Cardiac septum (tissue), 1 donor: Measurements from ENCODE around the gene TCF7L2. TPM values are rescaled to one million over a fixed set of nuclear protein-coding genes. Genes with fewer than 3 reads are reported as not detected.

Experiments used
- DNase-seq: peaks from one replicate; pipeline ENCODE4 v3.0.0-alpha.2; 2020; ENCODE audit warnings: low spot score
- intact Hi-C: fragments of 100-400 bp; cut with DNase I; formaldehyde crosslinking; loops from one replicate; pipeline ENCODE4 v1.14.0; 2022
- total RNA-seq: library from RNA; stranded (reverse); fragmentation: NEBNext Ultra II Directional; extraction: Animal tissue kit (Norgen Biotek cat#: 25700); gene quantifications from one replicate; pipeline ENCODE4 v1.2.1, GENCODE V29; 2021
- donor health status: DM: no; HTN: no; CAD: no.

Gene TCF7L2
- total RNA-seq, 1 donor from 2014 or later, result 11.7 TPM

DNA sequence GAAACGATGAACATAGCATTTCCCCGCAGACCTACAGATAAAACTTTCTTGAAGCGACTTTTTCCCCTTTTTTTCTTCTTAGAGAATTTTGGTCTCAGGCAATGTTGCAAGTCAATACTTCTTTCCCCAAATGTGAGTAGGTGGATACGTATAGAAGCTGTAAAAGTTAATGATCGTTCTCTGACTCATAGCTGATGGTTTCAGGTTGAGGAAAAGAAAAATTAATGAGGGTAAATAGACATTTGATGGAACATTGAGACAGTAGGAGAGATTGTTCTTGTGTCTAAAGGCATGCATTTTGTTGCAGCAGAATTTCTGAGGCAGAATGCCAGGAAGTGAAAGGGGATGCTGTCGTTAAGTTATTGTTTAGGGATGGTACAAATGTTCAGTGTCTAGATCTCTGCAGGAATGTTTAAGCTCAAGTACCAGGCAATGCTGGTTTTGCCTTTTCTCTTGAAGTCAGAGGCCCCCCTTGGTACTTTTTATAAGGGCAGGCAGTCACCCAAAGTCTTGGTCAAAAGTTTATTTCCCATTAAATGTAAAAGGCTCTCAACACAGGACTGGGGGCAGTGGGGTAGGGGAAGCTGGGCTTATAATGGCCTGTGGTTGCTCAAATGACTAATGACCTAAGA is 9.3 kb downstream of the TCF7L2 start:
- intact Hi-C loops, result no loop called here
- no peak for DNase-seq

DNA sequence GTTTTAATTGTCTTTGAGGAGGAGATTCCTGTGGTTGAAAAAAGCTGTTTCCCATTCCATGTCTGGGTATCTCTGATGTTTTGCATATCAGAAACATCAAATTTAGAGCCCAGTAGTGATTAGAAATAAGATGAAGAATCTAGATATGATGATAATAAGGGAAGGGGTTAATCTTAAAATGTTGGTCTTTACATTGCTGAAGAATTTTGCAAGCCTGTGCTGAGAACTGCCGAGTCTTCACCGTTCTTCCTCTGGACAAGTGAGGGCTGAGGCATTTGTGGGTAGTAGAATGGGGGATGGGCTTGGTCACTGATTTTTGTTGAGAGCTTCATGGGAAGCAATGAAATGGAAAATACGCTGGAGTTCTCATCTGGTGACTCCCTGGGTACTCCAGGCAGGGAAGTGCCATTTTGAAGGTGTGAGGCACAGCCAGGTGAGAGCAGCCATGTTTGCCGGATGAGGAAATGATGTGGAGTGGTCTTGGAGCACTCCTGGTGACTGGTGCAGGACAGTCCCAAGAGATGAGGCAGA is 10.2 kb downstream of the TCF7L2 start:
- DNase-seq, result no peak
- intact Hi-C loops, result no loop called here

DNA sequence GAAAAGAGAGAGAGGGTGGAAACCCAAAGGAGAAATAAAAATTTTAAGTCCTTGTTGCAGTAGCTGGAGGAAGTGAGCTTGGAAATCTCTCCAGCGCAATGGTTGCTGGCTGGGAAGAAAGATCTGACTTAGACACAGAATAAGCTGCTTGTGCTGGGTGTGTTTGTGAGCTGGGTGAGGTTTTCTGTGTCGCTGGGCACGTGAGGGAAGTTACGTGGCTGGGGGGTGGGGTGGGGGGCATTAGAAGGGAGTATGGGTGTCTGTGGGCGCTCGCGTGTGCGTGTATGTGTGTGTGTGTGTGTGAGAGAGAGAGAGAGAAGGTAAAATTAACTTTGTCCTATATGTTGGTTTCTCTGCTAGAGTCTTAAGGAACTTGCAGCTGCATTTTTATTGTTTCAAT is 11.6 kb downstream of the TCF7L2 start:
- DNase-seq, result no peak
- intact Hi-C loops, result no loop called here

DNA sequence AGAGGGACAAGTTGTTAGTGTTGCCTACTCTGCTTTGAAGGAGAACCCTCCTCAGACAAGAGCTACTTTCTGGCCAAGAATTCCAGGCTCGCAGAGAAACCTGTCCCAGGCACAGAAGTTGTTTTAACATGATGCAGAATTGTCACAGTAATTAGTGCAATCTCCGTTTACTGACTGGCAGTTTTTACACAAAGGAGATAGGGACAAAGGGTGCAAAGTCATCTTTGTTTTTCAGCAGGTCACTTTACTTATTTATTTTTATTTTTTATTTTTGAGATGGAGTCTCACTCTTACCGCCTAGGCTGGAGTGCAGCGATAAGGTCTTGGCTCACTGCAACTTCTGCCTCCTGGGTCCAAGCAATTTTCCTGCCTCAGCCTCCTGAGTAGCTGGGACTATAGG is 12.3 kb downstream of the TCF7L2 start:
- DNase-seq, result no peak
- intact Hi-C loops, result no loop called here

DNA sequence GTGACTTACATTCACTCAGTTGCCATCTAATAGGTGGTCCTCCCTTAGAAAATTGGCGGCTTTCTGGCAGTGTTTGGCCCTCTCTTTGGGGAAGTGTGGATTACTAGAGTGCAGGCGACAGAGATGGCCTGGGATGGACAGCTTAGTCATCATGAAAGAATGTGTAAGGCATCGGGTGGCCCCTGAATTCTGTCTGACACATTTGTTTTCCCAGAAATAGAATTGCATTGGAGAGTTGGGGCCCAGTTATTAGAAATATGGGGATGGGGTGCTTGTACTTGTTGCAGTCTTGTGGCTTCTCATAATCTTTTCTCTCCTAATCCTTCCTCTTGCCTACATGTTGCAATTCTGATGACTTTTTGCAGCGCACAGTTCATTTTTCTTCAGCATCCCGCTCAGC is 13.8 kb downstream of the TCF7L2 start:
- intact Hi-C loops, result no loop called here
- no peak for DNase-seq

DNA sequence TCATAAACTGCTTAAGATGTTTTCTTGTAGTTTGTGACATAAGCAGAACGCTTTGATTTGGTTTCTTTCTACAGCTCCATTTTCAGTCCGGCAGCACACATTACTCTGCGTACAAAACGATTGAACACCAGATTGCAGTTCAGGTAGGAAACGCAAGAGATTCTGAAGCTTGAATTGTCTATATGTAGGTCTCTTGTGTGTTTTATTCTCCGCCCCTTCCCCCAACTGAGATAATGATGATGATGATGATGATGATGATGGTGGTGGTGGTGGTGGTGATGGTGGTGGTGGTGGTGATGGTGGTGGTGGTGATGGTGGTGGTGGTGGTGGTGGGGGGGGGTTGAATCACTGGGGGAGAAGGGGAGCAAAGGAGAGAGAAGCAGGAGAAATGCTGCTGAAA is 14.4 kb downstream of the TCF7L2 start:
- intact Hi-C loops, result no loop called here
- DNase-seq, result no peak

DNA sequence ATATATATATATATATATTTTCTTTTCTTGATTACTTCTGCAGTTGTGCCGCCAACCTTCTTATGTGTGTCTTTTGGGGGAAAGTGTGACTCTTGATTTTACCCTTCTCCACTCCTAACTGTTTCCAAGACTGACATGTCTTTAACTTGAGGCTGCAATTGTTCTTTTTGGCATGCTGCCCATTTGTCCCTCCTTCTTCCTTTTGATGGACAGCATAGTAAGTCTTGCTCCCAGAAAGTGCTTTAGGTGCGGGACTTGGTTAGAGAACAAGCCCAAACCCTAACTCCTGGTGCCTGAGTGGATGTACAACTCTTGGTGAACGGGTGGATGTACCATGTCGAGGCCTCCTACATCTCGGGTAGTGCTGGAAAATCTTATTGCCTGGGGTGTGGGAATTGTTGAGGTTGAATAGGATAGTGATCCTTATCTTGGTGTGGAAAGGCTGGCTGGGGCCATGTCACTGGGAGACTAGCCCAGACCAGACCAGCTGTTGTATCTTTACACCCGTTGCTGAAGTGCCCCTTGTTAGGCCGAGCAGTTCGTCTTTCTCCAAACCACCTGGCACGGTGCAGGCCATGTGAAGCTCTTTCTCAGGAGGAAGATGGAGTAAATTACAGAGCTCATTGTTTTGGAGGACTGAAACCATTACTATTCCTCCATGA is 16.3 kb downstream of the TCF7L2 start:
- DNase-seq, result no peak
- intact Hi-C loops, result loop anchor here (5.0 kb wide), 1 partner anchor 56 kb away; no protein-coding TSS in a partner anchor

DNA sequence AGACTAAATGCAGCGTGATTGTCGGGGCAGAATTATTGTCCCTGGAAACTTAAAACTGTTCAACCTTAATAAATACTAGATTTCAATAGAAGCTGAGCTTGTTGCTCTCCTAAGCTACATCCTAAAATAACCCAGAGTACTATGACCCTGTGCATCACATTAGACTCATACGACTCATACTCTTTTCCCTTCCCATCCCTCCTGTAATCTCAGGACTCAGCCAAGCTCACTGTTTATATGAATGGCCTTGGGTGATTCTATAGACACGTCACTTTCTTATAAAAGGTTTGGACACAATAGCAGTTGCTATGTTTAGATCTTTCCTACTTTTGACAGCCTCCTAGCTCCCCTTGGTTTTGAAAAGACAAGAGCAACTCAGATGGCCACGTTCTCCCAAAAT is 17.2 kb downstream of the TCF7L2 start:
- intact Hi-C loops, result loop anchor here (5.0 kb wide), 1 partner anchor 55 kb away; no protein-coding TSS in a partner anchor

DNA sequence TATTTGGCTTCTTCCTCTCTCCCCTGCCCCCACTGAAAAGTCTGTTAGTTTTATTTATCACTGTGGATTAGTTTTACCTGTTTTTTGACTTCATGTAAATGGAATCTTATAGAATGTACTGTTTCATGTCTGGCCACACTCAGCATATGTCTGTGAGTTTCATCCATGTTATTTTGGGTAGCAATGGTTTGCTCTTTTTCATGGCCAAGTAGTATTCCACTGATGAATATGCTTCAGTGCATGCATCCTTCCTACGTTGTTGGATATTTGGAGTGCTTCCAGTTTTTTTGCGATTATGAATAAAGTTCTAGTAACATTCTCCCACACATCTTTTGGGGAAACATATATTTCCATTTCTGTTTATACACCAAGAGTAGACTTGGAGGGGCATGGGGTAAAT is 19.1 kb downstream of the TCF7L2 start:
- DNase-seq, result no peak
- intact Hi-C loops, result loop anchor here (5.0 kb wide), 1 partner anchor 53 kb away; no protein-coding TSS in a partner anchor

More for the DNA sequence above, 17.2 kb downstream of the TCF7L2 start:
- no peak for DNase-seq

DNA sequence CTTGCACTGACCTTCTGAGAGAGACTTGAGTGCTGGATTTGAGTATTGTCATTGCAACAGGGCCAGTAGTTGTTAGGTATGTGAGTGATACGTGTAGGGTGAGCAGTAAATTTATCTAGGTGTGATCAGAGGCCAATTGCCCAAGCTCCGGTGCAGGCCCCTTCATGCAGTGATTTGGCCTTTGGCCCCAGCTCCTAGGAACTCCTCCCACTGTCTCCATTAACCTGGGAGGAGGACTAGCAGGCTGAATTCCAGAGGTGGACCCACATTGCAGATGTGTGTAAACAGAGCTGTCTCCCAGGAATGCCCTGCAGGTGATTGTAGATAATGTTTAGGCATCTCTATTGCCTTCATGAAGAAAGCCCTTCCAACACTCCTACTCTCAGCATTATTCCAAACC is 19.5 kb downstream of the TCF7L2 start:
- intact Hi-C loops, result loop anchor here (5.0 kb wide), 1 partner anchor 53 kb away; no protein-coding TSS in a partner anchor
- no peak for DNase-seq

DNA sequence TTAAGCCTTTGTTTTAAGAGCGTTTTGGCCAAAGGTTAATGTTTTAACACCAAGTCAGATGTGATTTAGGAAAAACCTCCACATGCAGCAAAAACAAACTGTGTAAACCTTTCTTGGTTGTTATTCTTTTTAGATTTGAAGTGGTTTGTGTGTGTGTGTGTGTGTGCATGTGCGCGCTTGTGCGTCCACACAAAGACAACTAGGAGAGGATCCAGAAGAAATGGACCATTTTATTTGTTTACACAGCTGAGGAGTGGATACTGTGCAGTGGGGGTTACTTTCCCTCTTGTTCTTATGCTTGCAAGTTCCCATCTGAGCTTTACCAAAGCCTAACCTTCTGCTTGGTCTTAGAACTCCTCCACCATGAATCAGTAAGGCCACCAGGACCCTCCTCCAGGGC is 20.0 kb downstream of the TCF7L2 start:
- intact Hi-C loops, result no loop called here
- DNase-seq, result no peak

DNA sequence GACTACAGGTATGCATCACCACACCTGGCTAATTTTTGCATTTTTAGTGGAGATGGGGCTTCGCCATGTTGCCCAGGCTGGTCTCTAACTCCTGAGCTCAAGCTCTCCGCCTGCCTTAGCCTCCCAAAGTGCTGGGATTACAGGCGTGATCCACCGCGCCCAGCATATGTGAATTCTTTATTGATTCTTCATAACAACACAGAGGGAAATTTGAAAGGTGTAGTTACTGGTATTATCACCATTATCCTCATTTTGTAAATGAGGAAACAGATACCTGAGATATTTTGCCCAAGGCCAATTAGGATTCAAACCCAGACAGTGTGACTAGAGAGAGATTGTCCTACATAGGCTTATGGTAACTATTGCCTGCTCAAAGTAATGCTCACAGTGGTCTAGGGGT is 22.6 kb downstream of the TCF7L2 start:
- DNase-seq, result no peak

DNA sequence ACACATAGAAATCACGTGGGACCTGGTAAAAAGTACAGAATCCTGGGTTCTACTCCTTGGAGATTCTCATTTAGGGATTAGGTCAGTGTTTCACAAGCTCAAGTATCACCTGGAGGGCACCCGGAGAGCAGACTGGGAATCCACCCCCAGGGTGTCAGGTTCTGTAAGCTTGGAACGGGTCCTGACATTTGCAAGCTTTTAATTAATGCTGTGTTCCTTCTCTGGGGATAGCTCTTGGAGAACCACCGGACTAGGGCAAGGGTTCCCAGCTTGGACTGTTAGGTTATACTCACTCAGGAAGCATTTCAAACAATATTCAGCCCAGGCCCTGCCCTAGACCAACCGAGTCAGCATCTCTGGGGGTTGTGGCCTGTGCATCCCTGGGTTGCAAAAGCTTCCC is 23.0 kb downstream of the TCF7L2 start:
- no peak for DNase-seq
- intact Hi-C loops, result no loop called here

More for the DNA sequence above, 22.6 kb downstream of the TCF7L2 start:
- intact Hi-C loops, result no loop called here

DNA sequence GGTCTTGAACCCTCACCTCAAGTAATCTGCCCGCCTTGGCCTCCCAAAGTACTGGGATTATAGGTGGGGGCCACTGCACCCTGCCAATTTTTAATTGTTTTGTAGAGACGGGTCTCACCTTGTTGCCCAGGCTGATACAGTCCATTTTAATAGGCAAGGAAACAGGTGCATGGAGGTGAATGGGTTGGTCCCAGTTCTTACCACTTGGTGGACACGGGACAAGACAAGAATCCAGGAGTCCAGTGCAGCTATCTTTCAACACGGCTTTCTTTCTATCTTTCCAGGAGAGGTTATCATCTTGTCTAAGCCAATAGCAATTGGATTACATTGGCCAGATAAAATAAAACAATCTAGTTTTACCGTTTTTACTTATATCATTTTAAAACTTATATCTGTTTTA is 23.8 kb downstream of the TCF7L2 start:
- no peak for DNase-seq
- intact Hi-C loops, result no loop called here

DNA sequence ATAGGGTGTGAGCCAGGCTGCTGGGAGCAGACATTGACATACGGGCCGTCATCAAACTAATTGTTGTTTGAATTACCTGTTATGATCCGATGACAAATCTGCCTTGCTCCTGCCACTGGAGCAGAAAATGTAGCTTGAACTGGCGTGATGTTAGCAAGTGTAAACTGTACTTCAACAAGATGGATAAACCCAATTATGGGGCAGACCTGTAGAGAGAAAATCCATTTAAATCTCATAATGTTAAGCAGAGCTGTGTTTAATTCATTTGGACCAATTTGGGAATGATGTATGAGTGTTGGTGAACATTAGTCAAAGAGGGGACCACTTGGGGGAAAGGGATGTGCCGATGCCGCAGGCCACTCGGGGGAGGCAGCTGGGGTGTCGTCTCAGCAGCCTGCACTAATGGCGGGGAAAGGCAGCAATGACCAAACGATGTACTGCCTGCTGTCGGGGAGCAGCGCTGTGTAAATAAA is 27.4 kb downstream of the TCF7L2 start:
- DNase-seq, result no peak
- intact Hi-C loops, result no loop called here

DNA sequence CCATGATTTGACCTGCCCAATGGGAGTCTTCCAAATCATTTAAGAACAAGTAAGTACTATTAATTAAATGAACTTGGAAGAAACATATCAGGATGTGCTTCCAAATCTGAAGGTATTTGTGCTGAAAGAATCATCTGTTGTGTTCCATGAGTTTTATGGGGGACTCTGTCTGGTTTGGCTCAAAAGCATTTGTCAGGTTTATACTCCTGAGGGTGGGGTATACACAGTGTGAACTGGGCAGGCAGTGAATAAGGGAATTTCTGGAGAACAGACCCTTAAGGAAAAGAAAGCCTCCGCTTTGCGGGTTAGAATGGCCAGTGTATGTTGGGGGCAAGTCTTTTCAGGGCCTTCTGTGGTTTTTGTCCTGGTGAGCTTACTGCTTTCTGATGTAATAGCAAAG is 29.9 kb downstream of the TCF7L2 start:
- DNase-seq, result no peak
- intact Hi-C loops, result no loop called here

DNA sequence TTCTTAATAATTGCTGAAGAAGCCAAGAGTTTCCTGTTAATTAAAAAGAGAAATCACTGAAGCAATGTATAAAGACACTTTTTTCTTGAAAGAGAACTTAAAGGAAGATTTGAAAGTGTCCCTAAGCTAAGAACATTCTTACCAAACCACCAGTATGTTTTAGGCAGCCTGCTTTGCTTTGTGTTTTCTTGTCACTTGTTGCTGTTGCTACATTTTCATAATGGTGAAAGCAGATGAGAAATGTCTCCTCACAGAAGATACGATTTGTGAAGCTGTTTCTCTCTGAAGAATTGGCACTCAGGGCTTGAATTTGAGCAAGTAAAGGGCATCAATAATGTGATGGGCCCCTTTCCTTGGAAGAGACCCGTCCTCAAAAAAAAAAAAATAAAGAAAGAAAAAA is 30.9 kb downstream of the TCF7L2 start:
- intact Hi-C loops, result no loop called here
- no peak for DNase-seq

DNA sequence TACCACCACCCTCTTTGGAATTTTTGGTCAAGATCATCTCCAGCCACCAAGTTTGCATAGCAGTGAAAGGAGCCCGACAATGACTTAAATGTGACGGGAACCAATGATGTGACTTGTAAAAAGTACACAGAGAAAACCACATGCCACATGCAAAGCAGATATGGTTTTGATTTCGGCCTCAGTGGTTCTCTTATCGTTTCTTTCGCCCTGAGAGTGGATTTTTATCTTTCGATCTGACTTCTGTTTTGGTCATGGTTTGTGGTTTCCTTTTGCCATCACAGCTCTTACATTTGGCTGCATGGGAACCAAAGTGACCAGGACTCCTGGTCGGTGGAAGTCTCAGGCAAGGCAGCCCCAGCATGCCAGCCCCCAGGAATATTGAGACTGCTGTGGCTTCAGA is 31.5 kb downstream of the TCF7L2 start:
- DNase-seq, result no peak
- intact Hi-C loops, result no loop called here

DNA sequence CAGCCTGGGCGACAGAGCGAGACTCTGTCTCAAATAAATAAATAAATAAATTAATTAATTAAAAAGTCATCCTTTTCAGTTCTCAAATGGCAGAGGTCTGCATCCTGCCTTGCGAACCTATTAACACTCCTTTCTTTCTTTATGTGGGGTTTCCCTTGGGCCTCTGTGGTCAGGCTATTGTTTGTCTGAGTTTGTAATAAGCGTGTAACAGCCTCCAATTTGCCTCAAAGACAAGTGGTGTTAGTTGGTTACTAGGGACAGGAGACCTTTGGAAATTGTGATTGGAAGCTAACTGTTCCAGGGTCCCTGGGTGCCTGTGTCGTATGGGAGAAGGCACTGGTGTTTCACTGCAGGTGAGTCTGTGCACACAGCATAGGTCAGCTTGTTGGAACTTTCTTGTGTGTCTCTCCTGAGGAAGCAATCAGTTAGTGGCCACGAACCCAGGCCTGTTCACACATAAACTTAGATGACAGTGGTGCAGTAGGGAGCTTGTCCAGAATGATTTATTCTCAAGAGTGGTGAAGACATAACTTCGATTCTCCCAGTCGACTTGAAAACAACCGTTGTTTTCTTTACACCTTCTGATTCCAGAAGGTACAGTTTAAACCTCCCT is 33.5 kb downstream of the TCF7L2 start:
- intact Hi-C loops, result no loop called here

DNA sequence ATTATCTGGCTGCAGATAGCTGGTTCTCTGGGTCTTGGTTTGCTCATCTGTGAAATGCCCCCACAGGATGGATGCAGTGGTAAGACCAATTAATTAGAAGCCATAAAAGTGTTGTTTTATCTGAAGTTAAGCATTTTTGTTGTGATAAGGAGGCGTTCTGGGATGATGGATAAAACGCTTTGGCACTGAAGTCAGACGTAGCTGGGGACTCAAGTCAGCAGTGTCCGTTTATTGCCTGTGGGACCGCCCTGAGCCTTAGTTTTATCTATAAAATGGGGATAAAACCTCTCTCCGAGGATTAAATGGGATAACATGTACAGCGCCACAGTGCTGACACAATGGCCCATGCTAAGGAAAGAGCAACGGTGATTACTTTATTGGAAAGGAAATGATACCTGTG is 34.7 kb downstream of the TCF7L2 start:
- no peak for DNase-seq
- intact Hi-C loops, result no loop called here

More for the DNA sequence above, 33.5 kb downstream of the TCF7L2 start:
- no peak for DNase-seq
